Peyer's patch (tissue), 4 donors: ENCODE data around the gene OR2L13.

Source experiments
- POLR2A ChIP-seq, 2 donors: fragments of 450-650 bp; IDR thresholded peaks; one replicate each; pipeline ENCODE4 v1.5.1; 2017; ENCODE audit warnings: antibody characterized with exemption in 2 of 2, mild to moderate bottlenecking in 2 of 2, moderate library complexity in 2 of 2
- TF ChIP-seq, protein P1 (sequence below), 6 experiments: fragments of 450-650 bp in 4 of 6; fragments of 200-600 bp in 2 of 6; sonication (generic) in 1 of 6; IDR thresholded peaks; one replicate each; pipeline ENCODE4 v1.5.1; 2017 to 2019; ENCODE audit warnings: antibody characterized with exemption in 6 of 6, mild to moderate bottlenecking in 3 of 6, moderate library complexity in 1 of 6

GRCh38 chr1:248065071-248065470 is 29.9 kb upstream of the OR2L13 start:
- TF ChIP-seq, protein P1, sequence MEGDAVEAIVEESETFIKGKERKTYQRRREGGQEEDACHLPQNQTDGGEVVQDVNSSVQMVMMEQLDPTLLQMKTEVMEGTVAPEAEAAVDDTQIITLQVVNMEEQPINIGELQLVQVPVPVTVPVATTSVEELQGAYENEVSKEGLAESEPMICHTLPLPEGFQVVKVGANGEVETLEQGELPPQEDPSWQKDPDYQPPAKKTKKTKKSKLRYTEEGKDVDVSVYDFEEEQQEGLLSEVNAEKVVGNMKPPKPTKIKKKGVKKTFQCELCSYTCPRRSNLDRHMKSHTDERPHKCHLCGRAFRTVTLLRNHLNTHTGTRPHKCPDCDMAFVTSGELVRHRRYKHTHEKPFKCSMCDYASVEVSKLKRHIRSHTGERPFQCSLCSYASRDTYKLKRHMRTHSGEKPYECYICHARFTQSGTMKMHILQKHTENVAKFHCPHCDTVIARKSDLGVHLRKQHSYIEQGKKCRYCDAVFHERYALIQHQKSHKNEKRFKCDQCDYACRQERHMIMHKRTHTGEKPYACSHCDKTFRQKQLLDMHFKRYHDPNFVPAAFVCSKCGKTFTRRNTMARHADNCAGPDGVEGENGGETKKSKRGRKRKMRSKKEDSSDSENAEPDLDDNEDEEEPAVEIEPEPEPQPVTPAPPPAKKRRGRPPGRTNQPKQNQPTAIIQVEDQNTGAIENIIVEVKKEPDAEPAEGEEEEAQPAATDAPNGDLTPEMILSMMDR (IDR thresholded peaks at IDR 0.05), result no peak
- TF ChIP-seq POLR2A (IDR thresholded peaks at IDR 0.05), result no peak
